Body of pancreas (tissue), 4 donors: ENCODE data around the gene POLR3A.

ENCODE experiments used
- CTCF ChIP-seq, 7 experiments: fragments of 450-650 bp in 4 of 7; fragments of 200-600 bp in 3 of 7; sonication (generic) in 3 of 7; IDR thresholded peaks; one replicate each; pipeline ENCODE4 v1.5.1; 2016 to 2019; ENCODE audit warnings: antibody characterized with exemption in 7 of 7
- POLR2A ChIP-seq, 3 donors: fragments of 450-650 bp; IDR thresholded peaks; one replicate each; pipeline ENCODE4 v1.6.1; 2016; ENCODE audit warnings: antibody characterized with exemption in 3 of 3, mild to moderate bottlenecking in 2 of 3

GRCh38 chr10:77989081-77989724 lies 40.1 kb downstream of the POLR3A start:
- TF ChIP-seq CTCF (IDR thresholded peaks at IDR 0.05) (no peak), POLR2A (IDR thresholded peaks at IDR 0.05) (no peak)
